Endothelial cell of umbilical vein (primary cell): ENCODE data around the gene APBB2. TPM values are rescaled to one million over a fixed set of nuclear protein-coding genes. Genes with fewer than 3 reads are reported as not detected.

Experiments used
- BruUV-seq: library from RNA; stranded (reverse); fragments of 400-500 nt; replicated peaks from 2 replicates; lab custom pipeline; 2021; lab: Mats Ljungman, UMichigan
- CTCF ChIA-PET: fragments of 300-600, 350-600 bp; sonication (Branson Sonifier 250); formaldehyde crosslinking; loops from one replicate; lab custom pipeline; 2021; ENCODE audit warnings: antibody characterized with exemption, inconsistent platforms; lab: Charles Lee
- POLR2A ChIA-PET: fragments of 300-600, 350-600 bp; sonication (Branson Sonifier 250); formaldehyde crosslinking; loops from one replicate; lab custom pipeline; 2021; ENCODE audit warnings: antibody characterized with exemption, inconsistent platforms; lab: Charles Lee
- DNase-seq: peaks from one replicate; pipeline ENCODE4 v3.0.0-alpha.2; 2011; ENCODE audit warnings: low read depth, low spot score
- FAIRE-seq: peaks from 2 replicates; lab custom pipeline; 2011; peaks lifted over from hg19 to GRCh38; lab: Jason Lieb, UNC
- H2AFZ ChIP-seq: 2 replicates; pipeline ENCODE4 v1.6.0; 2012; ENCODE audit warnings: low read depth, low read length, control low read depth, inconsistent platforms
- H3K27ac ChIP-seq: 2 replicates; pipeline ENCODE4 v1.5.1; 2011; ENCODE audit warnings: low read depth, mild to moderate bottlenecking, control low read depth, low read length, moderate library complexity; ENCODE audit not compliant: insufficient read depth
- H3K27me3 ChIP-seq, 2 experiments: 2 replicates each; pipeline versions ENCODE4 v1.6.0 to v1.6.1; 2011; ENCODE audit warnings: low read length in 2 of 2, mixed read lengths in 1 of 2; ENCODE audit not compliant: control insufficient read depth in 2 of 2, insufficient read depth in 2 of 2
- H3K36me3 ChIP-seq, 2 experiments: 2 replicates in 1 of 2; 3 replicates in 1 of 2; pipeline ENCODE4 v1.5.1; 2011; ENCODE audit warnings: low read length in 2 of 2, mild to moderate bottlenecking in 1 of 2, moderate library complexity in 1 of 2; ENCODE audit not compliant: control insufficient read depth in 2 of 2, insufficient read depth in 2 of 2; ENCODE audit errors: extremely low read depth in 1 of 2
- H3K4me1 ChIP-seq: 3 replicates; pipeline ENCODE4 v1.5.1; 2011; ENCODE audit warnings: mild to moderate bottlenecking, low read length; ENCODE audit not compliant: control insufficient read depth, insufficient read depth; ENCODE audit errors: extremely low read depth
- H3K4me2 ChIP-seq: 2 replicates; pipeline ENCODE4 v1.6.1; 2011; ENCODE audit warnings: low read length, control low read depth, mixed read lengths; ENCODE audit not compliant: insufficient read depth
- H3K4me3 ChIP-seq, 3 experiments: fragments of 200-600 bp in 1 of 3; sonication (generic), shearing (Covaris generic) in 1 of 3; replicated peaks in 1 of 3; 2 replicates each; pipeline ENCODE4 v1.5.1; 2011 to 2016; ENCODE audit warnings: control low read depth in 3 of 3, low read length in 3 of 3, mild to moderate bottlenecking in 2 of 3, inconsistent platforms in 1 of 3, low read depth in 1 of 3, moderate library complexity in 1 of 3; ENCODE audit not compliant: insufficient read depth in 1 of 3
- H3K79me2 ChIP-seq: 2 replicates; pipeline ENCODE4 v1.6.0; 2012; ENCODE audit warnings: low read length, inconsistent platforms; ENCODE audit not compliant: control insufficient read depth, insufficient read depth
- H3K9ac ChIP-seq: replicated peaks from 2 replicates; pipeline ENCODE3; 2011; ENCODE audit warnings: low read length, control low read depth; ENCODE audit not compliant: insufficient read depth; ENCODE audit errors: extremely low read depth
- H3K9me1 ChIP-seq: replicated peaks from 3 replicates; pipeline ENCODE4 v1.6.0; 2011; ENCODE audit warnings: mild to moderate bottlenecking, low read length; ENCODE audit not compliant: control insufficient read depth, insufficient read depth; ENCODE audit errors: extremely low read depth
- H3K9me3 ChIP-seq: replicated peaks from 2 replicates; pipeline ENCODE4 v1.5.1; 2012; ENCODE audit warnings: low read length, inconsistent platforms; ENCODE audit not compliant: control insufficient read depth, insufficient read depth
- H4K20me1 ChIP-seq: replicated peaks from 2 replicates; pipeline ENCODE3; 2011; ENCODE audit warnings: mild to moderate bottlenecking, low read length; ENCODE audit not compliant: control insufficient read depth, insufficient read depth; ENCODE audit errors: extremely low read depth
- EZH2 ChIP-seq: IDR thresholded peaks from 2 replicates; pipeline ENCODE4 v1.6.1; 2012; ENCODE audit warnings: borderline replicate concordance, low read depth, mild to moderate bottlenecking, moderate library complexity, low read length, inconsistent platforms; ENCODE audit not compliant: severe bottlenecking
- FOS ChIP-seq: IDR thresholded peaks from 2 replicates; pipeline ENCODE4 v1.6.1; 2011; ENCODE audit warnings: mild to moderate bottlenecking, low read length, moderate library complexity, borderline replicate concordance; ENCODE audit not compliant: insufficient read depth
- GATA2 ChIP-seq: IDR thresholded peaks from 2 replicates; pipeline ENCODE4 v1.7.0; 2011; ENCODE audit warnings: low read depth, mild to moderate bottlenecking, moderate library complexity, mixed read lengths, low read length; ENCODE audit not compliant: insufficient read length, insufficient read depth
- JUN ChIP-seq: IDR thresholded peaks from 2 replicates; pipeline ENCODE4 v1.6.1; 2011; ENCODE audit warnings: borderline replicate concordance, low read depth; ENCODE audit not compliant: insufficient read length, insufficient read depth
- MAX ChIP-seq: IDR thresholded peaks from 2 replicates; pipeline ENCODE4 v1.6.1; 2011; ENCODE audit not compliant: insufficient read depth, insufficient read length
- MYC ChIP-seq: IDR thresholded peaks from one replicate; pipeline ENCODE4 v1.6.1; 2011; ENCODE audit warnings: mild to moderate bottlenecking, low read depth, low read length
- POLR2A ChIP-seq: IDR thresholded peaks from 2 replicates; pipeline ENCODE4 v1.6.1; 2012; ENCODE audit warnings: low read depth, mild to moderate bottlenecking, control low read depth, low read length
- POLR2AphosphoS5 ChIP-seq: IDR thresholded peaks from 2 replicates; pipeline ENCODE4 v1.6.1; 2012; ENCODE audit warnings: low read depth, mild to moderate bottlenecking, control low read depth, low read length, moderate library complexity; ENCODE audit not compliant: insufficient read depth
- dilution Hi-C: fragments of 300-500 bp; cut with MboI; formaldehyde crosslinking; loops from one replicate; pipeline ENCODE4 v1.15.0; 2019; ENCODE audit warnings: low sequenced_read_pairs; ENCODE audit not compliant: extremely low pct_ligation_motif_present
- intact Hi-C: fragments of 100-400 bp; cut with micrococcal nuclease; formaldehyde crosslinking; loops from one replicate; pipeline ENCODE4 v1.10.0; 2022
- polyA plus RNA-seq, 4 experiments: library from polyadenylated mRNA; depleted of rRNA in 3 of 4; stranded (reverse) in 3 of 4; unstranded in 1 of 4; fragments of >200 nt; gene quantifications; 2 replicates each; pipeline versions ENCODE4 v1.2.1 to v1.2.3, GENCODE V29; 2011 to 2012; ENCODE audit warnings: missing spikeins in 1 of 4
- total RNA-seq: library from RNA; stranded (reverse); gene quantifications from 2 replicates; pipeline ENCODE4 v1.2.3, GENCODE V29; 2021
- TF ChIP-seq, protein P1 (sequence below), 2 donors: IDR thresholded peaks; 1 replicate in 1 of 2; 2 replicates in 1 of 2; pipeline ENCODE4 v1.5.1; 2011; ENCODE audit warnings: low read length in 2 of 2, mild to moderate bottlenecking in 2 of 2, moderate library complexity in 2 of 2, control low read depth in 1 of 2, inconsistent platforms in 1 of 2, low read depth in 1 of 2; ENCODE audit not compliant: insufficient read depth in 1 of 2; ENCODE audit errors: extremely low read depth in 1 of 2

The APBB2 gene
- total and polyA plus RNA-seq, 2 donors (not counting 3 experiments of a cell fraction or from before 2014, with no cell fraction given), result 79.8 to 124 TPM

GRCh38 chr4:41077628-41078027, 136.7 kb downstream of the APBB2 start:
- peaks cover 88% of the 10 kb centered on the region for H3K79me2 ChIP-seq
- BruUV-seq, result no TSS peak
- no peak for TF ChIP-seq JUN
- TF ChIP-seq FOS, result no peak
- no peak for TF ChIP-seq EZH2
- TF ChIP-seq POLR2AphosphoS5, result no peak
- TF ChIP-seq, protein P1, sequence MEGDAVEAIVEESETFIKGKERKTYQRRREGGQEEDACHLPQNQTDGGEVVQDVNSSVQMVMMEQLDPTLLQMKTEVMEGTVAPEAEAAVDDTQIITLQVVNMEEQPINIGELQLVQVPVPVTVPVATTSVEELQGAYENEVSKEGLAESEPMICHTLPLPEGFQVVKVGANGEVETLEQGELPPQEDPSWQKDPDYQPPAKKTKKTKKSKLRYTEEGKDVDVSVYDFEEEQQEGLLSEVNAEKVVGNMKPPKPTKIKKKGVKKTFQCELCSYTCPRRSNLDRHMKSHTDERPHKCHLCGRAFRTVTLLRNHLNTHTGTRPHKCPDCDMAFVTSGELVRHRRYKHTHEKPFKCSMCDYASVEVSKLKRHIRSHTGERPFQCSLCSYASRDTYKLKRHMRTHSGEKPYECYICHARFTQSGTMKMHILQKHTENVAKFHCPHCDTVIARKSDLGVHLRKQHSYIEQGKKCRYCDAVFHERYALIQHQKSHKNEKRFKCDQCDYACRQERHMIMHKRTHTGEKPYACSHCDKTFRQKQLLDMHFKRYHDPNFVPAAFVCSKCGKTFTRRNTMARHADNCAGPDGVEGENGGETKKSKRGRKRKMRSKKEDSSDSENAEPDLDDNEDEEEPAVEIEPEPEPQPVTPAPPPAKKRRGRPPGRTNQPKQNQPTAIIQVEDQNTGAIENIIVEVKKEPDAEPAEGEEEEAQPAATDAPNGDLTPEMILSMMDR (IDR thresholded peaks at IDR 0.05; ENCODE audit: extremely low read depth in 1 of 2, insufficient read depth in 1 of 2, low read depth in 1 of 2, low read length in 2 of 2), result no peak
- no peak overlapping the region for H3K9ac ChIP-seq
- DNase-seq, result no peak
- no peaks in the 10 kb centered on the region for H3K36me3 ChIP-seq
- intact Hi-C loops (no loop called here), dilution Hi-C loops (no loop called here)
- no peaks in the 10 kb centered on the region for H3K9me1 ChIP-seq
- no peak overlapping the region for H3K27ac ChIP-seq
- no peak overlapping the region for H3K4me3 ChIP-seq
- H3K4me1 ChIP-seq, result no peaks in the 10 kb centered on the region
- no peak overlapping the region for H2AFZ ChIP-seq
- no peaks in the 10 kb centered on the region for H3K27me3 ChIP-seq
- FAIRE-seq, result no peak
- H3K4me2 ChIP-seq, result no peak overlapping the region
- H4K20me1 ChIP-seq, result peaks cover 6% of the 10 kb centered on the region
- CTCF ChIA-PET, result interaction anchor here (1.1 to 2.0 kb wide), 4 partner anchors 10 to 101 kb away, joined by 3 to 5 read pairs (median 4); no protein-coding TSS in a partner anchor
- POLR2A ChIA-PET, result no interaction called here
- H3K9me3 ChIP-seq, result no peaks in the 10 kb centered on the region

DNA sequence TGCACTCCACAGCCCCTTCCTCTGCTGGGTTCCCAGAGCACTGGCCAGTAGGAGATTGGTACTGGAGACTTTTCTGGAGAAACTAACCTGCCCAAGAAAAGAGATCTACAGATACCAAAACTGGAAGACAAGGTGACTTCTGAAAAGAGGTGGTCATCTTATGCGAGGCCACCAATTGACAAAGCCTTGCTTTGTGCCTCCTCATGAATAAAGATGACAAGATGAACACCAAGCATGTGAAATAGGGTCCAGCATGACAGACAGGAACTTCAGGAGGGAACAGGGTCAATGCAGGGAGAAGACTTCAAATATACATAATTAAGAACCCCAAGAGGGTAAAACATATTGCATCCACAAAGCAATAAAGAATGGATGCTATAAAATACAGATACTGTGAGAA, 137.9 kb downstream of the APBB2 start:
- DNase-seq (no peak), FAIRE-seq (no peak)
- intact Hi-C loops, result no loop called here
- TF ChIP-seq FOS, result no peak
- TF ChIP-seq JUN, result no peak
- TF ChIP-seq EZH2, result no peak
- TF ChIP-seq MAX, result no peak
- TF ChIP-seq GATA2, result no peak
- TF ChIP-seq POLR2AphosphoS5, result no peak
- TF ChIP-seq, protein P1 (IDR thresholded peaks at IDR 0.05; ENCODE audit: extremely low read depth in 1 of 2, insufficient read depth in 1 of 2, low read depth in 1 of 2, low read length in 2 of 2), result no peak
- TF ChIP-seq MYC, result no peak
- TF ChIP-seq POLR2A, result no peak
- Histone ChIP-seq H3K9me3 (no peaks in the 10 kb centered on the region), H3K36me3 (no peaks in the 10 kb centered on the region), H3K27ac (no peak overlapping the region), H4K20me1 (peaks cover 4% of the 10 kb centered on the region), H3K4me2 (no peak overlapping the region), H3K9me1 (no peaks in the 10 kb centered on the region), H3K9ac (no peak overlapping the region), H3K27me3 (no peaks in the 10 kb centered on the region), H2AFZ (no peak overlapping the region), H3K4me1 (no peaks in the 10 kb centered on the region), H3K4me3 (no peak overlapping the region), H3K79me2 (peaks cover 86% of the 10 kb centered on the region)
- dilution Hi-C loops, result no loop called here
- ChIA-PET POLR2A (no interaction called here), CTCF (interaction anchor here (0.7 to 2.0 kb wide), 3 partner anchors 11 to 138 kb away, joined by 4 to 6 read pairs (median 5); partner anchors contain the start of gene APBB2)
- no TSS peak for BruUV-seq
